K562 (cell line): ENCODE measurements around the gene ACTL8. TPM values are rescaled to one million over a fixed set of nuclear protein-coding genes. Genes with fewer than 3 reads are reported as not detected.

Experiments used
- ATAC-seq: fragments of 200-7000 bp; cut with Tn5 transposase; 3 replicates; pipeline ENCODE4 v1.9.1; 2020; ENCODE audit warnings: moderate library complexity
- BruUV-seq: library from RNA; stranded (reverse); fragments of 400-500 nt; replicated peaks from 2 replicates; lab custom pipeline; 2021; lab: Mats Ljungman, UMichigan
- CTCF ChIA-PET: fragments of 300-600 bp; formaldehyde crosslinking; extraction: SDS; loops from one replicate; lab custom pipeline; 2021; ENCODE audit warnings: low intra/inter-chr PET ratio; lab: Yijun Ruan, JAX
- POLR2A ChIA-PET: fragments of 300-600, 350-650 bp; sonication (Branson Sonifier 250); formaldehyde crosslinking; extraction: SDS; loops from one replicate; lab custom pipeline; 2021; ENCODE audit warnings: antibody characterized with exemption, inconsistent platforms; lab: Yijun Ruan, JAX
- DNase-seq, 4 experiments: peaks; one replicate each; pipeline versions ENCODE4 v3.0.0 to v3.0.0-alpha.2; 2011 to 2018; ENCODE audit warnings: low spot score in 3 of 4, mixed read lengths in 3 of 4; ENCODE audit errors: extremely low read depth in 1 of 4
- FAIRE-seq: peaks from 2 replicates; lab custom pipeline; 2011; peaks lifted over from hg19 to GRCh38; lab: Jason Lieb, UNC
- H2AFZ ChIP-seq: 2 replicates; pipeline ENCODE4 v1.6.0; 2011; ENCODE audit warnings: low read depth, low read length, control low read depth, inconsistent platforms
- H3K27ac ChIP-seq: fragments of 200-600 bp; 3 replicates; pipeline ENCODE4 v1.8.0; 2011; ENCODE audit warnings: low read depth, mild to moderate bottlenecking, control low read depth, inconsistent platforms, low read length, moderate library complexity, mixed read lengths; ENCODE audit errors: extremely low read depth
- H3K27me3 ChIP-seq, 2 experiments: fragments of 300-600 bp in 1 of 2; 2 replicates in 1 of 2; 3 replicates in 1 of 2; pipeline versions ENCODE4 v1.6.0 to v1.8.0; 2011; ENCODE audit warnings: inconsistent platforms in 2 of 2, low read length in 2 of 2, mild to moderate bottlenecking in 1 of 2, mixed read lengths in 1 of 2, moderate library complexity in 1 of 2; ENCODE audit not compliant: control insufficient read depth in 2 of 2, insufficient read depth in 2 of 2
- H3K36me3 ChIP-seq: fragments of 300-600 bp; 3 replicates; pipeline ENCODE4 v1.8.0; 2011; ENCODE audit warnings: mild to moderate bottlenecking, low read length, inconsistent platforms; ENCODE audit not compliant: control insufficient read depth, insufficient read depth
- H3K4me1 ChIP-seq, 2 experiments: fragments of 200-600 bp in 1 of 2; replicated peaks in 1 of 2; 2 replicates in 1 of 2; 3 replicates in 1 of 2; pipeline versions ENCODE4 v1.5.1 to v1.8.0; 2011; ENCODE audit warnings: inconsistent platforms in 2 of 2, low read length in 2 of 2, mild to moderate bottlenecking in 1 of 2, mixed read lengths in 1 of 2, moderate library complexity in 1 of 2; ENCODE audit not compliant: control insufficient read depth in 2 of 2, insufficient read depth in 2 of 2
- H3K4me2 ChIP-seq: 2 replicates; pipeline ENCODE4 v1.6.1; 2011; ENCODE audit warnings: low read length, control low read depth, inconsistent platforms, mixed read lengths; ENCODE audit not compliant: insufficient read depth
- H3K4me3 ChIP-seq: fragments of 200-600 bp; sonication (generic), shearing (Covaris generic); 2 replicates; pipeline ENCODE4 v1.5.1; 2016; ENCODE audit warnings: control low read depth, inconsistent platforms
- H3K79me2 ChIP-seq: fragments of 200-600 bp; 3 replicates; pipeline ENCODE4 v1.8.0; 2011; ENCODE audit warnings: low read length, inconsistent platforms; ENCODE audit not compliant: control insufficient read depth, insufficient read depth
- H3K9ac ChIP-seq, 2 experiments: 2 replicates each; pipeline versions ENCODE4 v1.6.0 to v1.6.1; 2011; ENCODE audit warnings: low read depth in 2 of 2, low read length in 2 of 2, control low read depth in 1 of 2, inconsistent platforms in 1 of 2, mild to moderate bottlenecking in 1 of 2, mixed read lengths in 1 of 2; ENCODE audit not compliant: insufficient read depth in 1 of 2
- H3K9me1 ChIP-seq: one replicate; pipeline ENCODE4 v1.6.0; 2011; ENCODE audit warnings: inconsistent platforms, mild to moderate bottlenecking, low read length, moderate library complexity; ENCODE audit not compliant: control insufficient read depth, insufficient read depth
- H3K9me3 ChIP-seq: replicated peaks from 2 replicates; pipeline ENCODE4 v1.5.1; 2011; ENCODE audit warnings: low read depth, low read length, inconsistent platforms; ENCODE audit not compliant: control insufficient read depth, insufficient read depth
- H4K20me1 ChIP-seq: replicated peaks from 2 replicates; pipeline ENCODE4 v1.6.1; 2011; ENCODE audit warnings: low read length, inconsistent platforms, mixed read lengths; ENCODE audit not compliant: control insufficient read depth, insufficient read depth
- BMI1 ChIP-seq: fragments of 150-350 bp; IDR thresholded peaks from 2 replicates; pipeline ENCODE4 v1.6.1; 2014; ENCODE audit warnings: low read length
- DDX20 ChIP-seq: fragments of 450-650 bp; IDR thresholded peaks from 2 replicates; pipeline ENCODE4 v1.6.1; 2016; ENCODE audit warnings: missing genetic modification characterization, low read depth, mild to moderate bottlenecking, missing compliant biosample characterization, moderate library complexity
- HOXB6 ChIP-seq: fragments of 250-450 bp; sonication (Bioruptor Pico); IDR thresholded peaks from 2 replicates; pipeline ENCODE4 v1.5.1; 2022; ENCODE audit warnings: mild to moderate bottlenecking, borderline replicate concordance
- MEF2D ChIP-seq: conservative IDR thresholded peaks from 2 replicates; pipeline ENCODE4 v1.6.1; 2016; ENCODE audit warnings: low read depth, missing genetic modification characterization, missing compliant biosample characterization
- U2AF2 ChIP-seq: fragments of 200-400 bp; formaldehyde crosslinking; optimal IDR thresholded peaks from 2 replicates; pipeline ENCODE3; 2017; ENCODE audit warnings: low read depth, mild to moderate bottlenecking, low read length
- USF1 ChIP-seq: sonication (generic); formaldehyde crosslinking; IDR thresholded peaks from 2 replicates; pipeline ENCODE4 v1.9.0; 2022; ENCODE audit warnings: mild to moderate bottlenecking, missing genetic modification reagents
- ZBTB40 ChIP-seq, 2 experiments: fragments of 450-650 bp in 1 of 2; sonication (generic) in 1 of 2; formaldehyde crosslinking in 1 of 2; IDR thresholded peaks; 2 replicates each; pipeline versions ENCODE4 v1.7.1 to v1.9.0; 2016 to 2022; ENCODE audit warnings: inconsistent platforms in 1 of 2, mild to moderate bottlenecking in 1 of 2, missing genetic modification reagents in 1 of 2
- ZBTB9 ChIP-seq: fragments of 450-650 bp; formaldehyde crosslinking; IDR thresholded peaks from 2 replicates; pipeline ENCODE4 v1.4.0; 2020; ENCODE audit warnings: mild to moderate bottlenecking, moderate library complexity
- ZFX ChIP-seq: sonication (generic); formaldehyde crosslinking; IDR thresholded peaks from 2 replicates; pipeline ENCODE4 v1.8.0; 2022; ENCODE audit warnings: mild to moderate bottlenecking, missing genetic modification reagents, moderate library complexity
- WGBS: fragments of 100-300 bp; shearing (Covaris generic); methylation state at CpG from one replicate; pipeline ENCODE4 v1.1.6; 2016; ENCODE audit warnings: low coverage, mixed read lengths; ENCODE audit not compliant: insufficient coverage; ENCODE audit errors: missing lambda C conversion rate; 5-methylcytosine and 5-hydroxymethylcytosine counted together
- in situ Hi-C: fragments of 300-500 bp; cut with MboI; formaldehyde crosslinking; loops from 4 replicates; pipeline ENCODE4 v1.15.0; 2018; ENCODE audit warnings: inconsistent platforms, mixed read lengths
- intact Hi-C: fragments of 100-400 bp; cut with micrococcal nuclease; formaldehyde crosslinking; loops from 2 replicates; pipeline ENCODE4 v1.14.2; 2022
- polyA plus RNA-seq, 8 experiments: library from polyadenylated mRNA; depleted of rRNA in 4 of 8; stranded (reverse) in 5 of 8; unstranded in 3 of 8; fragments of >200 nt; fragmentation: Nextera tagmentation in 2 of 8; fragmentation: Illumina TruSeq in 1 of 8; extraction: Ambion mirVana in 2 of 8; extraction: Trizol in 1 of 8; gene quantifications; 2 replicates each; pipeline versions ENCODE4 v1.2.1 to v1.2.3, GENCODE V29; 2011 to 2014; ENCODE audit warnings: inconsistent platforms in 1 of 8, missing spikeins in 1 of 8
- total RNA-seq, 7 experiments: library from RNA; depleted of rRNA in 6 of 7; stranded (reverse); fragments of >200 nt in 6 of 7; fragmentation: Illumina TruSeq in 2 of 7; extraction: Trizol in 2 of 7; gene quantifications; 2 replicates each; pipeline versions ENCODE4 v1.2.1 to v1.2.3, GENCODE V29; 2011 to 2021; ENCODE audit warnings: low replicate concordance in 1 of 7
- TF ChIP-seq, protein P1 (sequence below): fragments of 250-450 bp; sonication (Bioruptor Pico); IDR thresholded peaks from 2 replicates; pipeline ENCODE4 v1.6.1; 2021; ENCODE audit warnings: mild to moderate bottlenecking

ACTL8 gene
- total and polyA plus RNA-seq, 9 of the 15 experiments (the other 6 are each of a cell fraction or from before 2014, with no cell fraction given), result 0.30 to 3.3 (median 1.6) TPM

- H3K79me2 ChIP-seq, result no peaks in the 10 kb centered on the region
- DNase-seq (no peak), FAIRE-seq (peak; percentile 19), ATAC-seq (no peak)
- H3K9ac ChIP-seq, result no peak overlapping the region
- in situ Hi-C loops, result no loop called here
- no peaks in the 10 kb centered on the region for H3K36me3 ChIP-seq
- no peaks in the 10 kb centered on the region for H3K4me1 ChIP-seq
- intact Hi-C loops, result no loop called here
- ChIA-PET POLR2A (no interaction called here), CTCF (no interaction called here)
- no peaks in the 10 kb centered on the region for H3K9me1 ChIP-seq
- no peak overlapping the region for H2AFZ ChIP-seq
- WGBS, result 0% methylated on average over 1 of the region's 1 CpG
- H3K27ac ChIP-seq, result no peak overlapping the region
- no peak overlapping the region for H3K4me2 ChIP-seq
- no peak overlapping the region for H3K4me3 ChIP-seq
- BruUV-seq, result no TSS peak
- H3K9me3 ChIP-seq, result no peaks in the 10 kb centered on the region
- H4K20me1 ChIP-seq, result no peaks in the 10 kb centered on the region
- peaks cover 0 to 4% of the 10 kb centered on the region in 2 experiments; a peak in 2 of 5 replicates for H3K27me3 ChIP-seq
- TF ChIP-seq ZBTB9 (no peak), BMI1 (no peak), U2AF2 (no peak), ZFX (no peak), HOXB6 (CRISPR knock-in tag) (no peak), USF1 (CRISPR knock-in tag) (no peak), DDX20 (tag) (no peak), ZBTB40 (IDR thresholded peaks at IDR 0.05) (no peak), ZBTB40 (CRISPR knock-in tag; IDR thresholded peaks at IDR 0.05) (no peak), MEF2D (tag) (no peak)
- TF ChIP-seq, protein P1, sequence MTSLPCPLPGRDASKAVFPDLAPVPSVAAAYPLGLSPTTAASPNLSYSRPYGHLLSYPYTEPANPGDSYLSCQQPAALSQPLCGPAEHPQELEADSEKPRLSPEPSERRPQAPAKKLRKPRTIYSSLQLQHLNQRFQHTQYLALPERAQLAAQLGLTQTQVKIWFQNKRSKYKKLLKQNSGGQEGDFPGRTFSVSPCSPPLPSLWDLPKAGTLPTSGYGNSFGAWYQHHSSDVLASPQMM (CRISPR knock-in tag), result no peak
Observed at GRCh38 chr1:17870679-17871078, 115.5 kb downstream of the ACTL8 start.
